BLaER1 treated with 17β-estradiol and CSF1 and Interleukin-3, amounts not matched to agents 10 nM and 100 nM (cell line): ENCODE measurements around the gene MCOLN1.
A peak's percentile ranks its signal among the peaks of the same experiment; 100 is the strongest.

Source experiments
- H3K27ac ChIP-seq, 11 experiments: shearing (Covaris generic); formaldehyde crosslinking; 2 replicates each; pipeline ENCODE4 v1.8.1; 2022
- H3K27me3 ChIP-seq, 11 experiments: shearing (Covaris generic); formaldehyde crosslinking; 2 replicates each; pipeline ENCODE4 v1.8.1; 2022
- H3K36me3 ChIP-seq, 11 experiments: shearing (Covaris generic); formaldehyde crosslinking; 2 replicates each; pipeline ENCODE4 v1.8.1; 2022
- H3K4me1 ChIP-seq, 10 experiments: shearing (Covaris generic); formaldehyde crosslinking; 2 replicates each; pipeline ENCODE4 v1.8.1; 2022
- H3K4me2 ChIP-seq, 11 experiments: shearing (Covaris generic); formaldehyde crosslinking; 2 replicates each; pipeline ENCODE4 v1.8.1; 2022
- H3K4me3 ChIP-seq, 10 experiments: shearing (Covaris generic); formaldehyde crosslinking; 2 replicates each; pipeline ENCODE4 v1.8.1; 2022
- H3K9ac ChIP-seq, 11 experiments: shearing (Covaris generic); formaldehyde crosslinking; 2 replicates each; pipeline ENCODE4 v1.8.1; 2022
- H3K9me3 ChIP-seq, 11 experiments: shearing (Covaris generic); formaldehyde crosslinking; replicated peaks in 1 of 11; 2 replicates each; pipeline ENCODE4 v1.8.1; 2022
- H4K20me1 ChIP-seq, 11 experiments: shearing (Covaris generic); formaldehyde crosslinking; 2 replicates each; pipeline ENCODE4 v1.8.1; 2022
- Cebpa-rat ChIP-seq, 11 experiments: shearing (Covaris generic); IDR thresholded peaks; 2 replicates each; pipeline ENCODE4 v1.8.1; 2022

MCOLN1 gene

DNA sequence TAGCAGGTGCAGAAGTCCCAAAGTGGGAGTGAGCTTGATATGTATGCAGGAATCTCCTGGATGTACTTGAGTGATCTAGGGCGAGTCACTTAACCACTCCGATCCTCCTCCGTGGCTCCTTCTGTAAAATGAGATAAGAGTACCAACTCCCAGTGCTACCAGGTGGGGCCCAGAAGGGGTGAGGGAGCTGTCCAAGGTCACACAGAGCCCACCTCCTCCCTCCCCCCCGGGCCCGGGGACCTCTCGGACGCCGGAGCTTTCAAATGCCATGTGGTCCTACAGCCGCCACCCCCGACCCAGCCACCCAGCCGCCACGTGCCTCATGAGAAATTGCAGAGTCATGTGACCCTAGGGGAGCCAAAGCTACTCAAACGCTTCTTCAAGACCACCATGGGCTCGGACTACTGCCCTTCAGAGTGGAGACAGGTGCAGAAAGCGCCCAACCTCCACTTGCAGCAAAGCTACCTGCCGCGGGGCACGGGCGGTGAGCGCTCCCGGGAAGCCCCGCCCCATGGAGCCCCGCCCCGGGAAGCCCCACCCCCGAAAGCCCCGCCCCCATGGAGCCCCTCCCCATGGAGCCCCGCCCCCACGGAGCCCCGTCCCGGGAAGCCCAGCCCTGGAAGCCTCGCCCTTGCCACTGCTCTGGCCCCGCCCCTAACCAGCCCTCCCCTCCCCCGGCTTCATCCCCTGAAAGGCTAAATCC lies 16.6 kb upstream of the MCOLN1 start:
- peaks cover 0 to 5% (median 0%) of the 10 kb centered on the region in 11 experiments; a peak in 1 of 22 replicates for H4K20me1 ChIP-seq
- H3K27me3 ChIP-seq = peaks cover 32 to 55% (median 46%) of the 10 kb centered on the region in 11 experiments
- TF ChIP-seq Cebpa-rat (IDR thresholded peaks at IDR 0.05) = no peak
- H3K9me3 ChIP-seq = no peaks in the 10 kb centered on the region
- no peak overlapping the region for H3K27ac ChIP-seq
- no peaks in the 10 kb centered on the region for H3K36me3 ChIP-seq
- H3K9ac ChIP-seq = no peak overlapping the region
- peak overlapping the region; percentile 41 to 70 (median 51) for H3K4me2 ChIP-seq
- no peak overlapping the region for H3K4me3 ChIP-seq
- peaks cover 12 to 27% (median 21%) of the 10 kb centered on the region in 10 experiments; a peak in 19 of 20 replicates for H3K4me1 ChIP-seq

- Histone ChIP-seq H3K9me3 (no peaks in the 10 kb centered on the region), H3K27ac (no peak overlapping the region), H3K4me3 (no peak overlapping the region), H4K20me1 (no peaks in the 10 kb centered on the region; a peak in 1 of 22 replicates), H3K9ac (no peak overlapping the region), H3K4me1 (peaks cover 6 to 18% (median 13%) of the 10 kb centered on the region in 10 experiments; a peak in 16 of 20 replicates), H3K36me3 (no peaks in the 10 kb centered on the region), H3K27me3 (peaks cover 23 to 47% (median 38%) of the 10 kb centered on the region in 11 experiments), H3K4me2 (peak overlapping the region in 5 of 11 experiments; percentile 7 to 49 (median 39); a peak in 6 of 22 replicates)
- TF ChIP-seq Cebpa-rat (IDR thresholded peaks at IDR 0.05) = no peak
Measured at GRCh38 chr19:7506385-7507328, 15.8 kb upstream of the MCOLN1 start.

- H4K20me1 ChIP-seq = no peaks in the 10 kb centered on the region
- no peak overlapping the region for H3K9ac ChIP-seq
- H3K27me3 ChIP-seq = peaks cover 11 to 35% (median 26%) of the 10 kb centered on the region in 11 experiments
- H3K4me2 ChIP-seq = 0 out of 22 replicates have a peak overlapping the region, but pooled peaks of 2 of the 11 experiments have one; percentile 5 to 9
- no peak overlapping the region for H3K4me3 ChIP-seq
- TF ChIP-seq Cebpa-rat (IDR thresholded peaks at IDR 0.05) = no peak
- no peaks in the 10 kb centered on the region for H3K36me3 ChIP-seq
- H3K4me1 ChIP-seq = peaks cover 6 to 18% (median 13%) of the 10 kb centered on the region in 10 experiments; a peak in 16 of 20 replicates
- no peaks in the 10 kb centered on the region for H3K9me3 ChIP-seq
- no peak overlapping the region for H3K27ac ChIP-seq
Measured at GRCh38 chr19:7507884-7508283, 14.5 kb upstream of the MCOLN1 start.

- H3K27me3 ChIP-seq = peaks cover 8 to 18% (median 13%) of the 10 kb centered on the region in 11 experiments; a peak in 18 of 22 replicates
- H3K36me3 ChIP-seq = no peaks in the 10 kb centered on the region
- H3K9ac ChIP-seq = no peak overlapping the region
- no peaks in the 10 kb centered on the region for H4K20me1 ChIP-seq
- H3K4me3 ChIP-seq = no peak overlapping the region
- no peak overlapping the region for H3K27ac ChIP-seq
- no peaks in the 10 kb centered on the region for H3K9me3 ChIP-seq
- peaks cover 6 to 17% (median 13%) of the 10 kb centered on the region in 10 experiments; a peak in 16 of 20 replicates for H3K4me1 ChIP-seq
- no peak overlapping the region for H3K4me2 ChIP-seq
- TF ChIP-seq Cebpa-rat (IDR thresholded peaks at IDR 0.05) = no peak
Measured at GRCh38 chr19:7509625-7510024, 12.8 kb upstream of the MCOLN1 start.

DNA sequence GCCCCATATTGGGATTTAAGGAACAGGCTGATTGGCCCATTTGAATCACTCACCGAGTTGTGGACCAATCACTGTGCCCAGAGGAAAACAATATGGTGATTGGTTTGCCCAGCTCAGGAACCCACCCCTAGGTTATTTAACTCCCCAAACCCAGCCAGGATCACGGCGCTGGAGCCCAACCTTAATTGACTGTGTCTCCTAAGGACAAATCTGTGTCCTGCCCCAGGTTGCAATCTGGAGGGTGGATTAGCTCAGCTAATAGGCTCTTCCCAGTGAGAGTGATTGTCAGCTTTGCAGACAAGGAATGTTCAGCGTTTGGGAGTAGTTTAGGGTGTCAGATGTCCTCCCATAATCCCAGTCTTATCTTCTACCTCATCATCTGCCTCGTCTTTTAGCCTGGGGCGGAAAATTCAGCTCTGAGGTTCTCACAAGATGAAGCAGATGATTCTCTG lies 10.0 kb upstream of the MCOLN1 start:
- Histone ChIP-seq H4K20me1 (no peaks in the 10 kb centered on the region), H3K27me3 (peaks cover 0 to 5% (median 0%) of the 10 kb centered on the region in 11 experiments; a peak in 4 of 22 replicates), H3K27ac (no peak overlapping the region), H3K4me1 (peaks cover 17 to 26% (median 20%) of the 10 kb centered on the region in 10 experiments), H3K9ac (no peak overlapping the region), H3K4me2 (no peak overlapping the region), H3K9me3 (no peaks in the 10 kb centered on the region), H3K4me3 (no peak overlapping the region), H3K36me3 (no peaks in the 10 kb centered on the region)
- TF ChIP-seq Cebpa-rat (IDR thresholded peaks at IDR 0.05) = no peak

DNA sequence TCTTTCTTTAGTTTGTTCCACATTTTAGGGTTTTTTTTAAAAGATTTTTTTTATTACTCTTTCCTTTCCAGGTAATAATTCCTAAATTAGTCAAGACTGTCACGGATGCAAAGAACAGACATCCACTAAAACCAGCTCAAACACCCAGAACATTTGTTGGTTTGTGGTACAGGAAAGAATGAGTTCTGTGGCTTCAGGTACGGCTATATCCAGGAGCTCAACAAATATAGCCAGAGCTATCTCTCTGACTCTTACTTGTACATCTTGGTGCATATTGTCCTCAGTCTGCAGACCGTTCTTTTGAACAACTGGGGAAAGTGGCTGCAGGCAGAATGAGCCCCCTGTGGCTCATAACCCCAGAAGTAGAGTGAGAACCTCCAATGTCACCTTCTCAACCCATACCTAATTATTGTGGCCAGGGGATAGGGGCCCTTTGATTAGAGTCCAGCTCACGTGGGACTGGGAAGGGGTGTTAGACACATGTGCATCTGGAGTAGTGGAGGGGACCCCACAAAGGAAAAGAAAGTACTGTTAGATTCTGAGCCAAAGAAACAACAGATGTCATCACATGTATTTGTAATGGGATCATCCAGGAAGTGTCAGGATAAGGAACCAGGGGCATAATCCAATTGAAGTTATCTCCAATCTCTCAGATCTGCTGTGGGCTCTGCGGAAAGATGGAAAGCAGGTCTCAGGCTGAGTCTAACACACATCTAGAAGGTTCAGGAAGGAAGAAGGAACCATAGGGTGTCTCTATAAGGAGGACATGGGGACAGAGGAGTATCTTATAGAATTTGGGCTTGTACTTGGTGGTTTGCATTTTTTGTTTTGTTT lies 8.4 kb upstream of the MCOLN1 start:
- H3K27me3 ChIP-seq = peaks cover 0 to 5% (median 0%) of the 10 kb centered on the region in 11 experiments; a peak in 4 of 22 replicates
- H3K27ac ChIP-seq = no peak overlapping the region
- H3K4me1 ChIP-seq = peaks cover 18 to 32% (median 26%) of the 10 kb centered on the region in 10 experiments
- no peaks in the 10 kb centered on the region for H3K9me3 ChIP-seq
- no peak overlapping the region for H3K9ac ChIP-seq
- no peak overlapping the region for H3K4me3 ChIP-seq
- no peaks in the 10 kb centered on the region for H4K20me1 ChIP-seq
- H3K4me2 ChIP-seq = no peak overlapping the region
- H3K36me3 ChIP-seq = peaks cover 0 to 2% (median 0%) of the 10 kb centered on the region in 11 experiments; a peak in 2 of 22 replicates
- no peak for TF ChIP-seq Cebpa-rat (IDR thresholded peaks at IDR 0.05)

GRCh38 chr19:7515110-7515644 lies 7.2 kb upstream of the MCOLN1 start:
- Histone ChIP-seq H3K4me1 (peaks cover 18 to 32% (median 26%) of the 10 kb centered on the region in 10 experiments), H3K27me3 (peaks cover 0 to 4% (median 0%) of the 10 kb centered on the region in 11 experiments; a peak in 2 of 22 replicates), H3K4me2 (peak overlapping the region; percentile 74 to 90 (median 86)), H3K27ac (peak overlapping the region; percentile 68 to 91 (median 87); a peak in 21 of 22 replicates), H3K9me3 (no peaks in the 10 kb centered on the region), H3K4me3 (peak overlapping the region; percentile 67 to 81 (median 74); a peak in 17 of 20 replicates), H3K9ac (peak overlapping the region; percentile 84 to 96 (median 90); a peak in 21 of 22 replicates), H4K20me1 (no peaks in the 10 kb centered on the region), H3K36me3 (peaks cover 0 to 13% (median 7%) of the 10 kb centered on the region in 11 experiments; a peak in 17 of 22 replicates)
- no peak for TF ChIP-seq Cebpa-rat (IDR thresholded peaks at IDR 0.05)
